AG04449 (cell line): ENCODE data around the gene CLCN7.

ENCODE experiments used
- CTCF ChIA-PET: fragments of 350-600 bp; formaldehyde crosslinking; extraction: SDS; loops from one replicate; lab custom pipeline; 2021; ENCODE audit warnings: antibody characterized with exemption; lab: Yijun Ruan, JAX
- POLR2A ChIA-PET: fragments of 400-600, 350-600 bp; formaldehyde crosslinking; extraction: SDS; loops from one replicate; lab custom pipeline; 2020; ENCODE audit warnings: antibody characterized with exemption, inconsistent platforms; lab: Yijun Ruan, JAX
- DNase-seq: peaks from one replicate; pipeline ENCODE4 v3.0.0-alpha.2; 2010; ENCODE audit warnings: low read depth, low spot score
- H3K4me3 ChIP-seq: 2 replicates; pipeline ENCODE4 v1.5.1; 2011; ENCODE audit warnings: low read depth, mild to moderate bottlenecking, control low read depth, low read length
- TF ChIP-seq, protein P1 (sequence below): IDR thresholded peaks from one replicate; pipeline ENCODE4 v1.5.1; 2011; ENCODE audit warnings: mild to moderate bottlenecking, moderate library complexity, low read length, control low read depth, inconsistent platforms; ENCODE audit not compliant: insufficient read depth; ENCODE audit errors: missing control alignments

The CLCN7 gene, protein sequence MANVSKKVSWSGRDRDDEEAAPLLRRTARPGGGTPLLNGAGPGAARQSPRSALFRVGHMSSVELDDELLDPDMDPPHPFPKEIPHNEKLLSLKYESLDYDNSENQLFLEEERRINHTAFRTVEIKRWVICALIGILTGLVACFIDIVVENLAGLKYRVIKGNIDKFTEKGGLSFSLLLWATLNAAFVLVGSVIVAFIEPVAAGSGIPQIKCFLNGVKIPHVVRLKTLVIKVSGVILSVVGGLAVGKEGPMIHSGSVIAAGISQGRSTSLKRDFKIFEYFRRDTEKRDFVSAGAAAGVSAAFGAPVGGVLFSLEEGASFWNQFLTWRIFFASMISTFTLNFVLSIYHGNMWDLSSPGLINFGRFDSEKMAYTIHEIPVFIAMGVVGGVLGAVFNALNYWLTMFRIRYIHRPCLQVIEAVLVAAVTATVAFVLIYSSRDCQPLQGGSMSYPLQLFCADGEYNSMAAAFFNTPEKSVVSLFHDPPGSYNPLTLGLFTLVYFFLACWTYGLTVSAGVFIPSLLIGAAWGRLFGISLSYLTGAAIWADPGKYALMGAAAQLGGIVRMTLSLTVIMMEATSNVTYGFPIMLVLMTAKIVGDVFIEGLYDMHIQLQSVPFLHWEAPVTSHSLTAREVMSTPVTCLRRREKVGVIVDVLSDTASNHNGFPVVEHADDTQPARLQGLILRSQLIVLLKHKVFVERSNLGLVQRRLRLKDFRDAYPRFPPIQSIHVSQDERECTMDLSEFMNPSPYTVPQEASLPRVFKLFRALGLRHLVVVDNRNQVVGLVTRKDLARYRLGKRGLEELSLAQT

DNA sequence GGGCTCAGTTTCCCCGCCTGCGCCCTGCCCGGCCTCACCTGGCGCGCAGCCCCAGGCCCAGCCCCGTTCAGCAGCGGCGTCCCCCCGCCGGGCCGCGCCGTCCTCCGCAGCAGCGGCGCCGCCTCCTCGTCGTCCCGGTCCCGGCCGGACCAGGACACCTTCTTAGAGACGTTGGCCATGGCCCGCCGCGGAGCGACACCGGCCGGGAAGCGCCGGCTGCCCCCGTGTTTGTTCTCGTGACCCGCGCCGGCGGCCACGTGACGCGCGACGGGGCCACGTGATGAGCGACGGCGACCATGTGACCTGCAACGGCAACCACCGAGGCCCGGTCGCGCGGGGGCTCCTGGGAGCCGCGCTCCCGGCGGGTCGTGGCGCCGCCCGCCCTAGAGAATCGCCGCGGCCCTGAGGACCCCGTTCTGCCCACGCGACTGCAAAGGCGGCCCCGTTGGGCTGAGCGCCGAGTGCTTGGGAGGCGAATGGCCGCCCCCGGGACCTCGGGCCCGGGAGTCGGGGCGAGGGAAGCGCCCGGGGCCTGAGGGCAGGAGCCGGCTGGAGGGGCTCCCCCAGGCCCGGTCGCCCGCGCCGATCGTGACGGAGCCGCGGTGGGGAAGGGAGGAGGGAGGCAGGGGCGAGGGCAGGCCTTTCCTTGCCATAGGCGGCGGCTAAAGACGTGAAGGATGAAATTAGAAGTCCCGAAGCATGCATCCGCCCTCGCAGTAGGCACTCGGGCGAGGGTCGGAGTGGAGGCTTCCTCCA is at the start of gene CLCN7:
Gene CLCN7 (minus strand): TSS at position 233 of the 756 bp plus-strand sequence. CDS start 54 bp downstream, at position 179.
- H3K4me3 ChIP-seq, result peak within 1 kb of the TSS; percentile 74
- TF ChIP-seq, protein P1, sequence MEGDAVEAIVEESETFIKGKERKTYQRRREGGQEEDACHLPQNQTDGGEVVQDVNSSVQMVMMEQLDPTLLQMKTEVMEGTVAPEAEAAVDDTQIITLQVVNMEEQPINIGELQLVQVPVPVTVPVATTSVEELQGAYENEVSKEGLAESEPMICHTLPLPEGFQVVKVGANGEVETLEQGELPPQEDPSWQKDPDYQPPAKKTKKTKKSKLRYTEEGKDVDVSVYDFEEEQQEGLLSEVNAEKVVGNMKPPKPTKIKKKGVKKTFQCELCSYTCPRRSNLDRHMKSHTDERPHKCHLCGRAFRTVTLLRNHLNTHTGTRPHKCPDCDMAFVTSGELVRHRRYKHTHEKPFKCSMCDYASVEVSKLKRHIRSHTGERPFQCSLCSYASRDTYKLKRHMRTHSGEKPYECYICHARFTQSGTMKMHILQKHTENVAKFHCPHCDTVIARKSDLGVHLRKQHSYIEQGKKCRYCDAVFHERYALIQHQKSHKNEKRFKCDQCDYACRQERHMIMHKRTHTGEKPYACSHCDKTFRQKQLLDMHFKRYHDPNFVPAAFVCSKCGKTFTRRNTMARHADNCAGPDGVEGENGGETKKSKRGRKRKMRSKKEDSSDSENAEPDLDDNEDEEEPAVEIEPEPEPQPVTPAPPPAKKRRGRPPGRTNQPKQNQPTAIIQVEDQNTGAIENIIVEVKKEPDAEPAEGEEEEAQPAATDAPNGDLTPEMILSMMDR, result no peak
- ChIA-PET CTCF (interaction anchor here (1.3 kb wide), 1 partner anchor 19 kb away, joined by 4 read pairs; no protein-coding TSS in a partner anchor), POLR2A (no interaction called here)
- DNase-seq, result no peak

DNA sequence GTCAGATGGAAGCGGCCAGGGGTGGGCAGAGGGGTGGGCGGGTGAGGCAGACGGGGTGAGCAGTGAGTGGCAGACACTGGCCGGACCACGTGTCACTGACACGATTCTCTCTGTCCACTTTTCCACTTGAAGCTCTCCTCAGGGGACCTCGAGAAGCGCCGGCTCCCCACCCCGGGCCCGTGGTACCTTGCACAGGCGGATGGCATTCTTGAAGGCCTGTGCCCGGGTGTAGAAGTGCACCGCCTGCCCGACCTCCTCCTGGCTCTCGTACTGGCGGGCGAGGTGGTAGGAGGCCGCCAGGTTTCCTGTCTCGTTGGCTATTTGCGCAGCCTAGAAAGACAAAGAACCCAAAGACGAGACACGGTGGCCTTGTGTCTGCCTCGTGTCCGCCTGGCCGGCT is 49.5 kb upstream of the CLCN7 start:
- TF ChIP-seq, protein P1, result no peak
- POLR2A ChIA-PET, result no interaction called here
- no peak overlapping the region for H3K4me3 ChIP-seq
- CTCF ChIA-PET, result interaction anchor here (0.7 kb wide), 1 partner anchor 30 kb away, joined by 4 read pairs; no protein-coding TSS in a partner anchor
- DNase-seq, result no peak

DNA sequence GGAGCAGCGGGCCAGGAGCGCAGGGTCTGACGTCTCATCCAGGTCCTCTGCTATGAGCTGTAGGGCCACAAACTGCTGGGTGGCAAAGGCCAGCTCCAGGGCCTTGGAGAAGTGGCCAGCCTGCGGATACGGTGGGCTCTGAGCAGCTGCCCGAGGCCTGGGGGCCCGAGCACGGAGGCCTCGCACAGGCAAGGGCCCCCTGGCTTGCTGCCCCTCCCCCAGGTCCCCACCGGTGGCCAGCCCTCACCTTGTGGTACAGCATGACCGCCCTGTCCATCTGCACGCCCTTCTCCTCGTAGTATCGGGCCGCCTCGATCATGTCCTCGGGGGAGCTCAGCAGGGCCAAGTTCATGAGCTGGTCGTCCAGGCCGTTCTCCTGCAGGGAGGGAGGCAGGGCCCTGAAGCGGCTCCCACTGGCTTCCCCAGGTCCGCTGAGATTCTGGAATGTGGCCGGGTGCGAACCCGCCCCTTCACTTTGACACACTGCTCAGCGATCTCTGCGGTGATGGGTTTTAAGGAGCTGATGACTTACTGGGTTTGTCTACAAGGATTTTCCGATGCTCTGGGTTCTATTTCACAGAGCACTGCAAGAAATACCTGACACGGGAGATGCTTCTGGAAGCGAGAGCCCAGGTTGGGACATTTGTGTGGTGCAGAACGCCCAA is 48.9 kb upstream of the CLCN7 start:
- H3K4me3 ChIP-seq, result no peak overlapping the region
- no peak for DNase-seq
- CTCF ChIA-PET, result interaction anchor here (0.7 to 1.1 kb wide), 2 partner anchors 9 to 30 kb away, joined by 4 read pairs; no protein-coding TSS in a partner anchor
- TF ChIP-seq, protein P1, result no peak
- POLR2A ChIA-PET, result interaction anchor here (0.6 to 0.7 kb wide), 2 partner anchors 87 to 88 kb away, joined by 3 read pairs; partner anchors contain the start of genes CRAMP1 and IFT140

DNA sequence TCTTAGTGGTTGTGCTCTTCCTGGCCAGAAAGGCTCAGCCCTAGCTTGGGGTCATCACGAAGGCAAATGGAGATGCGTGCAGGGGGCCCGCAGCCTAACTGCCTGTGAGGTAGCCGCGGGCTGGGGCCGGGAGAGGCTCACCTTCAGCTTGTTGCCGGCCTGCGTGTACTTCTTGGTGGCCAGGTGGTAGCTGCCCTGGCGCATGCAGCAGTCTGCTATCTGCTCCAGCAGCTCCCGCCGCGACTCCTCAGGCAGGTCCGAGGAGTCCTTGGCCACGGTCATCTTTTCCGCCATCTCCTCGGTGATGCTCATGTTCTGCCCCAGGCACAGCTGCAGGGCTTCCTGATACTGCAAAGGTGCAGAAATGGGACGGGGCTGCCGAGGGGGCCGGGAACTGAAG is 45.6 kb upstream of the CLCN7 start:
- DNase-seq, result no peak
- H3K4me3 ChIP-seq, result no peak overlapping the region
- TF ChIP-seq, protein P1, result no peak
- POLR2A ChIA-PET, result no interaction called here
- CTCF ChIA-PET, result no interaction called here

DNA sequence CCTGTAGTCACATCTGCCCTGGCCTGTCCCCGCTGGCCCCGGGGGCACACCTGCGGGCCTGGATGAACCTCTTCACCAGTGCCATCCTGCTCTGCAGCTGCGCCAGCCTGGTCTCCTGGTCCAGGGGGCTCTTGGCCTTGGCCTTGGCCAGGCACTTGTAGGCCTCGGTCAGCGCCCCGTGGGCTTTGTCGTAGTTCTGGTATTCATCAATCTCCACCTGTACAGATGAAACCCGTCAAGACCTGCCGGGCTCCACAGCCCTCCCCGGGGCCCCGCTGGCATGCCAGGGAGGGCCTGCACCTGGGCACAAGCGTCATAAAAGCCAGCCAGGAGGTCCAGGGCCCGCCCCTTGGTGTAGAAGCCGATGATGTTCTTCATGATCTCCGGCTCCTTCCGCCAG is 45.0 kb upstream of the CLCN7 start:
- CTCF ChIA-PET, result no interaction called here
- TF ChIP-seq, protein P1, result no peak
- no peak for DNase-seq
- H3K4me3 ChIP-seq, result no peak overlapping the region
- POLR2A ChIA-PET, result no interaction called here
